H4 (cell line): ENCODE data around the gene CYBC1. TPM values are rescaled to one million over a fixed set of nuclear protein-coding genes. Genes with fewer than 3 reads are reported as not detected.
"Not testable (repeated sequence)": the region's sequence is repeated elsewhere in the genome, so short reads cannot be mapped to it uniquely, and the experiment has no call there.

Experiments used
- DNase-seq: peaks from one replicate; pipeline ENCODE4 v3.0.0-alpha.2; 2015; ENCODE audit warnings: low spot score
- total RNA-seq: library from RNA; depleted of rRNA; stranded (reverse); fragments of >200 nt; shearing (Covaris generic); gene quantifications from 2 replicates; pipeline ENCODE4 v1.2.3, GENCODE V29; 2014

Gene CYBC1
- total RNA-seq, 1 experiment from 2014 or later: 78.9 TPM

- no peak for DNase-seq
Observed at GRCh38 chr17:82435601-82436583, 14.7 kb downstream of the CYBC1 start.

GRCh38 chr17:82435103-82435502 is 15.4 kb downstream of the CYBC1 start:
- no peak for DNase-seq

- no peak for DNase-seq
Observed at GRCh38 chr17:82434216-82434565, 16.4 kb downstream of the CYBC1 start.

GRCh38 chr17:82433560-82434215 is 16.9 kb downstream of the CYBC1 start:
- DNase-seq: no peak

GRCh38 chr17:82432017-82432416 is 18.5 kb downstream of the CYBC1 start:
- no peak for DNase-seq

GRCh38 chr17:82429824-82430223 is 20.7 kb downstream of the CYBC1 start:
- no peak for DNase-seq

GRCh38 chr17:82428546-82428945 is 22.0 kb downstream of the CYBC1 start:
- DNase-seq: no peak

- no peak for DNase-seq
Observed at GRCh38 chr17:82424863-82425159, 25.7 kb downstream of the CYBC1 start.

- no peak for DNase-seq
Observed at GRCh38 chr17:82424001-82424862, 26.3 kb downstream of the CYBC1 start.

- DNase-seq: no peak
Observed at GRCh38 chr17:82419540-82419939, 31.0 kb downstream of the CYBC1 start.

GRCh38 chr17:82418001-82418986 is 32.3 kb downstream of the CYBC1 start, which contains the start of the genes HEXD and OGFOD3:
Gene HEXD (plus strand): TSS chr17:82418347. CDS start chr17:82419800, 1,453 bp downstream.
Gene OGFOD3 (minus strand): TSS chr17:82418586. CDS start chr17:82418485, 101 bp downstream.
- peak; percentile 80 for DNase-seq

GRCh38 chr17:82416771-82417170 is 33.8 kb downstream of the CYBC1 start:
- no peak for DNase-seq

- DNase-seq: no peak
Observed at GRCh38 chr17:82416264-82416663, 34.3 kb downstream of the CYBC1 start.

- no peak for DNase-seq
Observed at GRCh38 chr17:82415786-82416185, 34.8 kb downstream of the CYBC1 start.

GRCh38 chr17:82415336-82415735 is 35.2 kb downstream of the CYBC1 start:
- DNase-seq: no peak

GRCh38 chr17:82414548-82415281 is 35.8 kb downstream of the CYBC1 start:
- no peak for DNase-seq

GRCh38 chr17:82412535-82413520 is 37.7 kb downstream of the CYBC1 start:
- DNase-seq: no peak

- DNase-seq: not testable (repeated sequence)
Observed at GRCh38 chr17:82412081-82412480, 38.5 kb downstream of the CYBC1 start.
